ENCODE measurements around the gene AFAP1.

DNA sequence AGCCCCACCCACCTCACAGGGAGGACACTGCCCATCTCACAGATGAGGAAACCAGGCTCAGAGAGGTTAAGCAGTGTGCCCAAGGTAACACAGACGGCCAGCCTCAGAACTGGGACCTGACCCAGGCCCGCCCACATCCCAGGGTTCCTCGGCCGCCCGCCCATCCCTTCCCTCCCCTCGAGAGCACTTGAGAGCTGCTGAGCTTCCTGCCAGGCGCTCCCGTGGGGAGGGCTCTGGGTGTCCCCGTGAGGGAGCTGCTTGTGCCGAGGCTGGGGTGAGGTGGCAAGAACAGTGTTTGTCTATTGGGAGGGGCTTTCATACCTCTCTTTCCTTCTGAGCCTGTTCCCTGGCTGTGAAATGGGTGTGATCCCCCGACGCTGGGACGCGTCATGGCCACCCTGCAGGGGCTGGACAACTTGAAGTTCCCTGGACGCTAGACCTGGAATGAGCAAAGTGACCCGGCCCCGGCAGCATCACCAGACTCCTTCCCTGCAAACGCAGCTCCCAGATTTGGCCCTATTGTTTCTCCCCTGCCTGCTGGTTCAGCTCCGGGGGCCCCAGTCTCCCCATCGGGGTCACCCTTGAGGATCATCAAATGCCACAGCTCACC lies 204.9 kb downstream of the AFAP1 start:
- TF ChIP-seq, protein P1, sequence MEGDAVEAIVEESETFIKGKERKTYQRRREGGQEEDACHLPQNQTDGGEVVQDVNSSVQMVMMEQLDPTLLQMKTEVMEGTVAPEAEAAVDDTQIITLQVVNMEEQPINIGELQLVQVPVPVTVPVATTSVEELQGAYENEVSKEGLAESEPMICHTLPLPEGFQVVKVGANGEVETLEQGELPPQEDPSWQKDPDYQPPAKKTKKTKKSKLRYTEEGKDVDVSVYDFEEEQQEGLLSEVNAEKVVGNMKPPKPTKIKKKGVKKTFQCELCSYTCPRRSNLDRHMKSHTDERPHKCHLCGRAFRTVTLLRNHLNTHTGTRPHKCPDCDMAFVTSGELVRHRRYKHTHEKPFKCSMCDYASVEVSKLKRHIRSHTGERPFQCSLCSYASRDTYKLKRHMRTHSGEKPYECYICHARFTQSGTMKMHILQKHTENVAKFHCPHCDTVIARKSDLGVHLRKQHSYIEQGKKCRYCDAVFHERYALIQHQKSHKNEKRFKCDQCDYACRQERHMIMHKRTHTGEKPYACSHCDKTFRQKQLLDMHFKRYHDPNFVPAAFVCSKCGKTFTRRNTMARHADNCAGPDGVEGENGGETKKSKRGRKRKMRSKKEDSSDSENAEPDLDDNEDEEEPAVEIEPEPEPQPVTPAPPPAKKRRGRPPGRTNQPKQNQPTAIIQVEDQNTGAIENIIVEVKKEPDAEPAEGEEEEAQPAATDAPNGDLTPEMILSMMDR (IDR thresholded peaks at IDR 0.05): no peak
- TF ChIP-seq POLR2A (IDR thresholded peaks at IDR 0.05) (no peak), POLR2AphosphoS5 (IDR thresholded peaks at IDR 0.05) (no peak), EP300 (IDR thresholded peaks at IDR 0.05) (no peak)
